ENCODE measurements around the gene PLCB1.

- TF ChIP-seq CREB1 (CRISPR knock-in tag; IDR thresholded peaks at IDR 0.05) (no peak), CTCF (IDR thresholded peaks at IDR 0.05) (no peak), SP1 (CRISPR knock-in tag; conservative IDR thresholded peaks at IDR 0.05) (no peak), GTF2I (CRISPR knock-in tag; conservative IDR thresholded peaks at IDR 0.05) (no peak)
Observed at GRCh38 chr20:8811801-8812594, 679.9 kb downstream of the PLCB1 start.

Measured in WTC11 (cell line).